ENCODE results near the gene PDZD4.

DNA sequence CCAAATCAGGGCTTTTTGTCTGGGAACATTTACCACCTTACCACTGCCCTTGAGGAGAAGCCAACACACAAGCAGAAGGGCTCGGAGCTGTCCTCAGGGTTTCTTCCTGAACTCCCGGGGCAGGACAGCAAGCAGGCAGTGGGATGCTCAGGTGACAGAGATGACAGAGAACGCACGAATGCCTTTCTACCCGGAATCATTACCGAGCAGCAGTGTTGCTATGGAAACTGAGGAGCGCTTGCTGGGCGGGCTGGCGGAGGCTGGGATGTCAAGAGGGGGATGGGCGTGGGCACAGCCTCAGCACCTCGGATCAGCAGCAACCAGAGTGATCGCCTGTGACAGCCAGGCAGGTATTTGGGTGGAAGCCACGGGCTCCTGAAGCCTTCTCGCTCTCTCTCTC, 18.1 kb downstream of the PDZD4 start:
- TF ChIP-seq, protein P1, sequence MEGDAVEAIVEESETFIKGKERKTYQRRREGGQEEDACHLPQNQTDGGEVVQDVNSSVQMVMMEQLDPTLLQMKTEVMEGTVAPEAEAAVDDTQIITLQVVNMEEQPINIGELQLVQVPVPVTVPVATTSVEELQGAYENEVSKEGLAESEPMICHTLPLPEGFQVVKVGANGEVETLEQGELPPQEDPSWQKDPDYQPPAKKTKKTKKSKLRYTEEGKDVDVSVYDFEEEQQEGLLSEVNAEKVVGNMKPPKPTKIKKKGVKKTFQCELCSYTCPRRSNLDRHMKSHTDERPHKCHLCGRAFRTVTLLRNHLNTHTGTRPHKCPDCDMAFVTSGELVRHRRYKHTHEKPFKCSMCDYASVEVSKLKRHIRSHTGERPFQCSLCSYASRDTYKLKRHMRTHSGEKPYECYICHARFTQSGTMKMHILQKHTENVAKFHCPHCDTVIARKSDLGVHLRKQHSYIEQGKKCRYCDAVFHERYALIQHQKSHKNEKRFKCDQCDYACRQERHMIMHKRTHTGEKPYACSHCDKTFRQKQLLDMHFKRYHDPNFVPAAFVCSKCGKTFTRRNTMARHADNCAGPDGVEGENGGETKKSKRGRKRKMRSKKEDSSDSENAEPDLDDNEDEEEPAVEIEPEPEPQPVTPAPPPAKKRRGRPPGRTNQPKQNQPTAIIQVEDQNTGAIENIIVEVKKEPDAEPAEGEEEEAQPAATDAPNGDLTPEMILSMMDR (IDR thresholded peaks at IDR 0.05; ENCODE audit: low read depth, low read length, missing input control): no peak
- TF ChIP-seq RAD21 (IDR thresholded peaks at IDR 0.05) (no peak), TAF1 (conservative IDR thresholded peaks at IDR 0.05) (no peak), JUND (IDR thresholded peaks at IDR 0.05) (no peak), HNF4G (IDR thresholded peaks at IDR 0.05) (no peak), SP1 (IDR thresholded peaks at IDR 0.05) (no peak)
- TF ChIP-seq, protein P2, sequence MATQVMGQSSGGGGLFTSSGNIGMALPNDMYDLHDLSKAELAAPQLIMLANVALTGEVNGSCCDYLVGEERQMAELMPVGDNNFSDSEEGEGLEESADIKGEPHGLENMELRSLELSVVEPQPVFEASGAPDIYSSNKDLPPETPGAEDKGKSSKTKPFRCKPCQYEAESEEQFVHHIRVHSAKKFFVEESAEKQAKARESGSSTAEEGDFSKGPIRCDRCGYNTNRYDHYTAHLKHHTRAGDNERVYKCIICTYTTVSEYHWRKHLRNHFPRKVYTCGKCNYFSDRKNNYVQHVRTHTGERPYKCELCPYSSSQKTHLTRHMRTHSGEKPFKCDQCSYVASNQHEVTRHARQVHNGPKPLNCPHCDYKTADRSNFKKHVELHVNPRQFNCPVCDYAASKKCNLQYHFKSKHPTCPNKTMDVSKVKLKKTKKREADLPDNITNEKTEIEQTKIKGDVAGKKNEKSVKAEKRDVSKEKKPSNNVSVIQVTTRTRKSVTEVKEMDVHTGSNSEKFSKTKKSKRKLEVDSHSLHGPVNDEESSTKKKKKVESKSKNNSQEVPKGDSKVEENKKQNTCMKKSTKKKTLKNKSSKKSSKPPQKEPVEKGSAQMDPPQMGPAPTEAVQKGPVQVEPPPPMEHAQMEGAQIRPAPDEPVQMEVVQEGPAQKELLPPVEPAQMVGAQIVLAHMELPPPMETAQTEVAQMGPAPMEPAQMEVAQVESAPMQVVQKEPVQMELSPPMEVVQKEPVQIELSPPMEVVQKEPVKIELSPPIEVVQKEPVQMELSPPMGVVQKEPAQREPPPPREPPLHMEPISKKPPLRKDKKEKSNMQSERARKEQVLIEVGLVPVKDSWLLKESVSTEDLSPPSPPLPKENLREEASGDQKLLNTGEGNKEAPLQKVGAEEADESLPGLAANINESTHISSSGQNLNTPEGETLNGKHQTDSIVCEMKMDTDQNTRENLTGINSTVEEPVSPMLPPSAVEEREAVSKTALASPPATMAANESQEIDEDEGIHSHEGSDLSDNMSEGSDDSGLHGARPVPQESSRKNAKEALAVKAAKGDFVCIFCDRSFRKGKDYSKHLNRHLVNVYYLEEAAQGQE (IDR thresholded peaks at IDR 0.05): no peak

All from liver (tissue), 3 donors.